Natural killer cell (primary cell): ENCODE data around the gene SPOCK1. TPM values are rescaled to one million over a fixed set of nuclear protein-coding genes. Genes with fewer than 3 reads are reported as not detected.

Source experiments
- ATAC-seq, 3 donors: fragments of 150-1000 bp in 2 of 3; fragments of 200-7000 bp in 1 of 3; cut with Tn5 transposase; 1 replicate in 1 of 3; 2 replicates in 2 of 3; pipeline ENCODE4 v1.10.0; 2021; ENCODE audit warnings: mild to moderate bottlenecking in 2 of 3, moderate library complexity in 2 of 3
- DNase-seq, 2 donors: peaks; one replicate each; pipeline versions ENCODE4 v3.0.0 to v3.0.0-alpha.2; 2013 to 2021; ENCODE audit warnings: mixed read lengths in 1 of 2
- H3K27ac ChIP-seq: one replicate; pipeline ENCODE4 v1.5.1; 2013; ENCODE audit warnings: mild to moderate bottlenecking, low read length
- H3K27me3 ChIP-seq: one replicate; pipeline ENCODE4 v1.6.1; 2013; ENCODE audit warnings: low read length; ENCODE audit not compliant: control insufficient read depth, insufficient read depth
- H3K36me3 ChIP-seq: one replicate; pipeline ENCODE4 v1.6.1; 2013; ENCODE audit warnings: low read length; ENCODE audit not compliant: control insufficient read depth, insufficient read depth
- H3K4me1 ChIP-seq: one replicate; pipeline ENCODE4 v1.6.1; 2013; ENCODE audit warnings: low read length; ENCODE audit not compliant: control insufficient read depth, insufficient read depth
- H3K4me3 ChIP-seq: one replicate; pipeline ENCODE4 v1.5.1; 2013; ENCODE audit warnings: low read length
- H3K9me3 ChIP-seq: one replicate; pipeline ENCODE4 v1.6.1; 2013; ENCODE audit warnings: low read length; ENCODE audit not compliant: control insufficient read depth, insufficient read depth
- H3K27ac Mint-ChIP-seq, 2 donors: one replicate each; pipeline ENCODE4 v1.8.0; 2022; ENCODE audit warnings: mild to moderate bottlenecking in 2 of 2, mixed read lengths in 2 of 2, moderate library complexity in 1 of 2
- H3K27me3 Mint-ChIP-seq, 2 donors: one replicate each; pipeline ENCODE4 v1.8.0; 2022; ENCODE audit warnings: low read depth in 2 of 2, mixed read lengths in 2 of 2
- H3K36me3 Mint-ChIP-seq: one replicate; pipeline ENCODE4 v1.8.0; 2022; ENCODE audit warnings: mixed read lengths
- H3K4me1 Mint-ChIP-seq, 2 donors: one replicate each; pipeline ENCODE4 v1.8.0; 2022; ENCODE audit warnings: mixed read lengths in 2 of 2
- H3K4me3 Mint-ChIP-seq: one replicate; pipeline ENCODE4 v1.8.0; 2022; ENCODE audit warnings: mild to moderate bottlenecking, moderate library complexity, mixed read lengths
- H3K9me3 Mint-ChIP-seq, 2 donors: one replicate each; pipeline ENCODE4 v1.8.0; 2022; ENCODE audit warnings: mixed read lengths in 2 of 2
- CTCF ChIP-seq: fragments of 200-600 bp; IDR thresholded peaks from one replicate; pipeline ENCODE4 v1.8.0; 2022; ENCODE audit warnings: antibody characterized with exemption
- WGBS: methylation state at CpG from one replicate; pipeline ENCODE4 v1.1.7; 2013; ENCODE audit warnings: missing lambda C conversion rate; ENCODE audit not compliant: insufficient coverage; 5-methylcytosine and 5-hydroxymethylcytosine counted together
- intact Hi-C: fragments of 100-400 bp; cut with micrococcal nuclease; formaldehyde crosslinking; loops from one replicate; pipeline ENCODE4 v1.14.2; 2022
- total RNA-seq, 4 donors: library from RNA; stranded (reverse); fragments of 120-200 nt in 1 of 4; gene quantifications; one replicate each; pipeline versions ENCODE4 v1.2.3 to v1.2.4, GENCODE V29; 2013 to 2022

SPOCK1 gene
- total RNA-seq, 3 donors from 2014 or later (not counting 1 experiment from before 2014, with no cell fraction given): 0.09 to 1.6 (median 0.61) TPM

- ATAC-seq (no peak), DNase-seq (no peak)
- peaks cover 2 to 6% of the 10 kb centered on the region in 2 donors for H3K9me3 Mint-ChIP-seq
- intact Hi-C loops: no loop called here
- Histone ChIP-seq H3K9me3 (no peaks in the 10 kb centered on the region), H3K4me3 (no peak overlapping the region), H3K36me3 (no peaks in the 10 kb centered on the region), H3K27ac (no peak overlapping the region), H3K4me1 (no peaks in the 10 kb centered on the region), H3K27me3 (no peaks in the 10 kb centered on the region)
- H3K4me1 Mint-ChIP-seq: no peaks in the 10 kb centered on the region
- H3K36me3 Mint-ChIP-seq: no peaks in the 10 kb centered on the region
- H3K4me3 Mint-ChIP-seq: no peak overlapping the region
- no peak for TF ChIP-seq CTCF
- peaks cover 0 to 2% of the 10 kb centered on the region in 2 donors for H3K27me3 Mint-ChIP-seq
- WGBS: no CpG with 5 or more reads among the region's 1 CpG
- H3K27ac Mint-ChIP-seq: no peak overlapping the region
These were observed 84.9 kb downstream of the SPOCK1 start for GRCh38 chr5:137414112-137414755.

DNA sequence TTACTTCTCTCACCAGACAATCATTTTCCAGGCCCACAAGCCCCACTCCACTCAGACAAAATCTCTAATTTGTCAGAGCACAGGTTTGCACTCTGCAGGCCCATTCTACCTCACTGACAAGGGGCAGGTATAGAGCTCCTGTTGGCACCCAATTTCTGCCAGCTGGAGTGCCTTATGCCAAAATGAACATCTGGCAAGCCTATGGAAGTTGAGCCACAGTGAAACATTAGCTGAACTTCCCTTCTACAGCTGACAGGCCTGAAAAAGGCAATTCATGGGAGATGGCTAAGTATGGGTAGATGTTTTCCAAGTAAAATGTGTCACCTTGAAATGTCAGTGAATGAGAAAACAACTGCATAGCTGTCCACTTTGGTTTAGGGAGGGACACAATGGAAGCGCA, 87.0 kb downstream of the SPOCK1 start:
- 92% methylated on average over 1 of the region's 1 CpG for WGBS
- Mint-ChIP-seq H3K4me1 (no peaks in the 10 kb centered on the region), H3K9me3 (peaks cover 2 to 6% of the 10 kb centered on the region in 2 donors), H3K36me3 (no peaks in the 10 kb centered on the region), H3K27ac (no peak overlapping the region), H3K4me3 (no peak overlapping the region), H3K27me3 (peaks cover 0 to 2% of the 10 kb centered on the region in 2 donors)
- no peak for ATAC-seq
- H3K9me3 ChIP-seq: no peaks in the 10 kb centered on the region
- no peak for TF ChIP-seq CTCF
- DNase-seq: no peak
- H3K27me3 ChIP-seq: no peaks in the 10 kb centered on the region
- H3K27ac ChIP-seq: no peak overlapping the region
- no peak overlapping the region for H3K4me3 ChIP-seq
- H3K4me1 ChIP-seq: no peaks in the 10 kb centered on the region
- H3K36me3 ChIP-seq: no peaks in the 10 kb centered on the region
- intact Hi-C loops: no loop called here

- H3K9me3 Mint-ChIP-seq: peaks cover 0 to 2% of the 10 kb centered on the region in 2 donors
- WGBS: 78% methylated on average over 4 of the region's 4 CpGs
- H3K4me1 ChIP-seq: no peaks in the 10 kb centered on the region
- no peaks in the 10 kb centered on the region for H3K9me3 ChIP-seq
- H3K27me3 ChIP-seq: no peaks in the 10 kb centered on the region
- no peaks in the 10 kb centered on the region for H3K36me3 ChIP-seq
- no peak overlapping the region for H3K4me3 Mint-ChIP-seq
- ATAC-seq (no peak), DNase-seq (no peak)
- H3K4me3 ChIP-seq: no peak overlapping the region
- H3K27ac ChIP-seq: no peak overlapping the region
- no peaks in the 10 kb centered on the region for H3K4me1 Mint-ChIP-seq
- H3K27me3 Mint-ChIP-seq: peaks cover 0 to 2% of the 10 kb centered on the region in 2 donors
- no peaks in the 10 kb centered on the region for H3K36me3 Mint-ChIP-seq
- no peak overlapping the region for H3K27ac Mint-ChIP-seq
- intact Hi-C loops: no loop called here
- TF ChIP-seq CTCF: no peak
These were observed 88.7 kb downstream of the SPOCK1 start for GRCh38 chr5:137410234-137411010.
